HG02759 (cell line): ENCODE data around the gene MARVELD3.

Experiments
- ATAC-seq: cut with Tn5 transposase; IDR thresholded peaks from one replicate; pipeline ENCODE4 v1.9.1; 2021; ENCODE audit warnings: mild to moderate bottlenecking, moderate library complexity; ENCODE audit not compliant: unreplicated experiment

The MARVELD3 gene

GRCh38 chr16:71622088-71622487, 3.9 kb upstream of the MARVELD3 start:
- no peak for ATAC-seq

GRCh38 chr16:71623597-71623996, 2.4 kb upstream of the MARVELD3 start:
- no peak for ATAC-seq

- no peak for ATAC-seq
Measured at GRCh38 chr16:71625113-71625850, 702 bp upstream of the MARVELD3 start.

- ATAC-seq, result no peak
Measured at GRCh38 chr16:71626858-71627213, 852 bp downstream of the MARVELD3 start.

- ATAC-seq, result no peak
Measured at GRCh38 chr16:71627731-71628181, 1.8 kb downstream of the MARVELD3 start.

GRCh38 chr16:71628810-71629209, 2.8 kb downstream of the MARVELD3 start:
- no peak for ATAC-seq

GRCh38 chr16:71629278-71630016, 3.5 kb downstream of the MARVELD3 start:
- ATAC-seq, result no peak

- ATAC-seq, result no peak
Measured at GRCh38 chr16:71630808-71631207, 4.8 kb downstream of the MARVELD3 start.

GRCh38 chr16:71631776-71632175, 5.8 kb downstream of the MARVELD3 start:
- ATAC-seq, result no peak

- no peak for ATAC-seq
Measured at GRCh38 chr16:71635632-71636031, 9.6 kb downstream of the MARVELD3 start.

- no peak for ATAC-seq
Measured at GRCh38 chr16:71637398-71637797, 11.4 kb downstream of the MARVELD3 start.

- peak; percentile 43 for ATAC-seq
Measured at GRCh38 chr16:71645450-71645849, 19.5 kb downstream of the MARVELD3 start.

- ATAC-seq, result no peak
Measured at GRCh38 chr16:71647391-71647790, 21.4 kb downstream of the MARVELD3 start.

GRCh38 chr16:71648162-71648561, 22.2 kb downstream of the MARVELD3 start:
- ATAC-seq, result no peak

- ATAC-seq, result no peak
Measured at GRCh38 chr16:71648921-71649320, 22.9 kb downstream of the MARVELD3 start.

- ATAC-seq, result no peak
Measured at GRCh38 chr16:71649704-71650103, 23.7 kb downstream of the MARVELD3 start.

GRCh38 chr16:71658771-71659170, 32.8 kb downstream of the MARVELD3 start:
- no peak for ATAC-seq

- no peak for ATAC-seq
Measured at GRCh38 chr16:71659471-71659870, 33.5 kb downstream of the MARVELD3 start.

GRCh38 chr16:71666264-71666663, 40.3 kb downstream of the MARVELD3 start:
- no peak for ATAC-seq

- no peak for ATAC-seq
Measured at GRCh38 chr16:71666928-71667707, 41.1 kb downstream of the MARVELD3 start.

GRCh38 chr16:71669926-71670536, 44.0 kb downstream of the MARVELD3 start:
- ATAC-seq, result no peak
